Stimulated activated naive CD4-positive, alpha-beta T cell (primary cell): Measurements from ENCODE around the gene RHOT1.
"Not testable (repeated sequence)": the region's sequence is repeated elsewhere in the genome, so short reads cannot be mapped to it uniquely, and the experiment has no call there.

ENCODE experiments used
- DNase-seq, 6 experiments: peaks; one replicate each; lab custom pipeline; 2025; lab: John Stamatoyannopoulos, UW

The RHOT1 gene

GRCh38 chr17:32227910-32228309, 85.6 kb downstream of the RHOT1 start:
- no peak for DNase-seq

DNA sequence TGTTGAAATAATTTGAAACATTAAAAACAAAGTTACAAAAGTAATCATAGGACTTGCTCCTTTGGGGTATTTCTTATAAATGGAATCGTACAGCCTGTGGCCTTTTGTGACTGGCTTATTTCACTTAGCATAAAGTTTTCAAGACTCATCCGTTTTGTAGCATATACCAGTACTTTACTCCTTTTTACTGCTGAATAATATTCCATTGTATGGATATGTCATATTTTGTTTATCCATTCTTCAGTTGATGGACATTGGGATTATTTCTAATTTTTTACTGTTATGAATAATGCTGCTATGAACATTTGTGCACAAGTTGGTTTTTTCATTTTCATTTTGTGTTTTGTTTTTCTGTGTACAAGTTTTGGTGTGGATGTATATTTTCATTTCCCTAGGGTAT, 93.3 kb downstream of the RHOT1 start:
- no peak for DNase-seq

DNA sequence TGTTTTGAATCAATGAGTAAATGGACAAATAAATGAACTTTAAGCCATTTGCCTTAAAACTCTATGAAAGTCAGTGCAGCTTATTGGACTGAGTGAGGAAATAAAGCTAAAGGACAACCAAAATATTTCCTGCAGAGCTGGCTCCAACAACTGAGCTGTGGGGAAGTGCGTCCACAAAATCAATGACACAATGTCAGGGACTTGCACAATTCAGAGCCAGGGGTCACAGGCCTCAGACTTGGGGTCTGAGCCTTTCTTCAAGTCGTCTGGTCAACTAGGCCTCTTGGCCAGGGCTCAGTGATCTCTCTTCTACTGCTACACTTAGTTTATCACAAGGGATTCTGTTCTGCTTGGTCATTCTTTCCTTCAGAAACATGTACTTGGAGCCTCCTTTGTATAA, 97.2 kb downstream of the RHOT1 start:
- DNase-seq: no peak

DNA sequence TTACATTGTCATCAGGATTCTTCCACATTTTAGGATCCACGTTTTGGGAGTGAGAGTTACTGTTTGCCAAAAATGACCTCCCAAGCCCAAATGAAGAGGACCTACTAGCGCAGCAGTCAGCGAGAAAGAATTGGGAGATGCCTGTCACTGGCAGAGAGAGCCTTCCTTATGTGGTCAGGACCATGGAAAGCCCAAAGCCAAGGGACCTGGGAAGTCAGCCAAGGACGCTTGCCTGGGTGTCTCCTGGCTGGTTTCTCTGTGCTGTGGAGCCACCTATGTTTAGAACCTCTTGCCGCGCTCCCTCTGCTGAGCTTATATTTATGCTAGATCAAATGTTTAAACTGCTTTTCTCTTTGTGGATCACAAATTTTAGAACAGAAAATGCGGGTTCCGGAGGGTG, 98.4 kb downstream of the RHOT1 start:
- DNase-seq: no peak

DNA sequence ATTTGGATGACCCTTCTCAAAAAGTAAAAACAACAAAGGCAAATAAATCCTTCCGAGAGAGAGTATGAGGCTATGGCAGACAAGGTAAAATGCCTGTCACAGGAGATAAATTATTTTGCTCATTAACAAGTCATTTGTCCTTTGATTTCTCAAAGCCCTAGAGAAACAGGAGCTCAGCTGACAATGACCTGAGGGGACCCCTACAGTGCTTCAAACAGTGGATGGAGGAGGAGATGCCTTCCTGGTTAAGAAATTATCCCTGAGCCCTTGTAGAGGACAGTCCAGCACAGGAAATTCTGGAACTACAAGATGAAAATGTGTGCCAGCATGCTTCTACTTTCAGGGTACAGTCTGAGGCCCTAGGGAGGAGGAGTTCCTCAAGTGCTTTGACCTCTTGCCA, 99.3 kb downstream of the RHOT1 start:
- no peak for DNase-seq

GRCh38 chr17:32249475-32249874, 107.2 kb downstream of the RHOT1 start:
- no peak for DNase-seq

- peak; percentile 10 to 42 (median 22) for DNase-seq
Observed at GRCh38 chr17:32253117-32253611, 110.9 kb downstream of the RHOT1 start.

GRCh38 chr17:32256012-32256700, 113.9 kb downstream of the RHOT1 start:
- DNase-seq: no peak

DNA sequence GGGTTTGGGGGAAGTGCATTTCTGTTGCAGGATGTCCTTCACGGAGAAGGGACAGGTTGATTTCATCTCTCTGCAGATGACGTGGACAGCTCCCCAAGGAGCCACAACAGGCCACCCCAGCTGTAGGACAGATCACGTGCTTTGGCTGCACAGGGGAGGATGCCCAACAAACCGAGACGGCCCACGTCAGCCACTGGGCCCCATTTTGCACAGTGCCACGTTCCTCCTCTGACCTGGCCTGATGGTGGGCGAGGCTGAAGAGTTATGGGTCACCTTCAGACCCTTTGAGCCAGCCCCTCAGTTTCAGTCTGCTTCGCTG, 114.4 kb downstream of the RHOT1 start:
- no peak for DNase-seq

DNA sequence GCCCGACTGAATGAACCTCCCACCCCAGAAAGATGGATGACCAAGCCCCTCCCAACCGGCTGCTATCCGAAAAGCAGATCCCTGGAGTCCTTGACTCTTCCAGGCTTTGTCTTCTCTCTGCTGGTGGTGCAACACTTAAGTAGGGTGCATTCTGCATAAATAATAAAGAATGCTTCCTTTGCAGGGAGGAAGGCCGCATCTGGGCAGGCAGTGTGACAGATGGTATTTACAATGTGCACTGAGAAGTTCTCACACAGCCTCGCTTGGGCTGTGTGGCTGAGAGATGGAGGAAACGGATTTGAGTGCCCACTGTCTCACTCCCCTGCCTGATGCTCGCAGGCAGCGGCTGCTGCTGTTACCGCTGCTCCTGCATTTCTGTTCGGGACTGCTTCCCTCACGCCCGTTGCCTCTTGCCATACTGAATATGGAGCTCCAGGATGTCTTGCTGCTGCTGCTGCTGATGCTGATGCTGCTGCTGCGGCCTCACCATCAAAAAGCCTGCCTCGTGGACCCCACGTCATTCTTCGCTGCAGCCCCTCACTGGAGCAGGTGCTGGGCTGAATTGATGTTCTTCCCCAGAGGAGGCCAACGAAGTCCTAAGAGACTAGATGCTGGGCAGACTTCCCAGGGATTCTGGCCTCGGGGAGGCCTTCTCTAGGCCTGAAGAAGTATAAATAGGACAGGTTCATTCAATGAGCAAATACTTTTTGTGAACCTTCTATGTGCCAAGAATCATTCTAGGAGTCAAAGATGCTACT, 116.3 kb downstream of the RHOT1 start:
- DNase-seq: no peak

- no peak for DNase-seq
Observed at GRCh38 chr17:32259586-32259985, 117.3 kb downstream of the RHOT1 start.

- no peak for DNase-seq
Observed at GRCh38 chr17:32261417-32261736, 119.1 kb downstream of the RHOT1 start.

DNA sequence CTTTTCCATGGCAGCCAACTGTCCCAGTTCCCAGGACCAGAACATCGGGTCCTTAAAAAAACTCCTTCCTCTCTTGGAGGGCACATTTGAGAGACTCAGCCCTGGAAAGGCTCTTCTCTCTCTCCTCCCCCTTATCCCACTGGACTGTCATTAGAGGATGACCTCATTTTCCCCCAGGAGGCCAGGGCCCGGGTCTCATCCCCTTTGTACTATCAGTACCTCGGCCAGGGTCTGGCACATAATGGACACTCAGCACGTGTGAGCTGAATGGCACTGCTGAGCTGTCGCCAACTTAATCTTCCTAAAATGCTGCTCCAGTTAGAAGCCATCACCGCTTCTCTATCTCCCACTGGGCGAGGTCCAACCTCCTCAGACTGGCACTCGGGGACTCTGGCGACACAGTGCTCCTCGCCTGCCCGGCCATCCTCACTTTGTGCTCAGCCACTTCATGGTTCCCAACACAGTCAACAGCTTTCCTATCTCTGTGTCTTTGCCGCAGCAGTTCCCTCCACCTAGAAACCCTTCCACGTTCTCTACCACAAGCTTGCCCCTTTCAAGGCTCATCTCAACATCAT, 119.7 kb downstream of the RHOT1 start:
- DNase-seq: no peak

DNA sequence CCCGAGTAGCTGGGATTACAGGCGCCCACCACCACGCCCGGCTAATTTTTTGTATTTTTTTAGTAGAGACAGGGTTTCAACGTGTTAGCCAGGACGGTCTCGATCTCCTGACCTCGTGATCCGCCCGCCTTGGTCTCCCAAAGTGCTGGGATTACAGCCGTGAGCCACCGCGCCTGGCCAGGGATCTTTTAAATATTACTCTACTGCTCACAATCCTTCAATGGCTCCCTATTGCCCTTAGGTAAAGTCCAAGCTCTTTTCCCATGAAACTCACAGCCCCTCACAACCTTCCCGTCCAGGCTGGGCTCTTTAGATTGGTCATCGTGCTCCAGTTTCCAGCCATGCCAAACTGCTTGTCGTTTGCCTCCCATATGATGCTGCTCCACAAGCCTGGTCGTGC, 121.2 kb downstream of the RHOT1 start:
- not testable (repeated sequence) for DNase-seq

- no peak for DNase-seq
Observed at GRCh38 chr17:32264140-32264799, 122.0 kb downstream of the RHOT1 start.

DNA sequence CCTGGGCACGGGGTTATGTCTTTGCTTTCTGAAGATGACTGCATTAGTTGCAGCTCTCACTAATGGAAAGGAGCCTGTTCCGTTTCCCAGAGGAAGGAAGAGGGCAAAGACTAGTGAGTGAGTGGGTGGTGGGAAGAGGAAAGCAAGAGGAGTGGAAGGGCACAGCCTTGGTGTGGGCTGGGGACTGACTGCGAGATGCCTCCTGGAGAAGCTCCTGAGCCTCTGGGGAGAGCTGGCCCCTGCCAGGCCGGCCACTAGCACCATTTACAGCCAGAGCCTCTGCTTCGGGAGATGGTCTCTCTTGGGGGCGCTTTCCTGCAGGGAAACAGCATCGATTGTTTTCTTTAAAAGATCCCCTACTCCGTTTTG, 122.5 kb downstream of the RHOT1 start:
- DNase-seq: no peak

GRCh38 chr17:32265192-32265923, 123.1 kb downstream of the RHOT1 start, which contains the start of gene RHBDL3:
RHBDL3 (plus strand) TSS chr17:32265832; CDS start chr17:32266190, 358 bp downstream.
- no peak for DNase-seq

DNA sequence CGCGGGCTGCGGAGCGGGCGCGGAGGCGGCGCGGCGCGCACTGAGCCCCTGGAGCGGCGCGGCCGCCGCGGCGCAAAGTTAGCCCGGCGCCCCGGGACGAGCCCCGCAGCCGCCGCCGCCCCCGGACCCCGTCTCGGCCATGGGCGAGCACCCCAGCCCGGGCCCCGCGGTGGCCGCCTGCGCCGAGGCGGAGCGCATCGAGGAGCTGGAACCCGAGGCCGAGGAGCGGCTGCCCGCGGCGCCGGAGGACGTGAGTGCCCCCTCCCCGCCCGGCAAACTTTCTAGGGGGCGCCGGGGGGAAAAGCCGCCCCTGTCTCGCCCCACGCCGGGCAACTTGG, 123.7 kb downstream of the RHOT1 start:
- DNase-seq: no peak

DNA sequence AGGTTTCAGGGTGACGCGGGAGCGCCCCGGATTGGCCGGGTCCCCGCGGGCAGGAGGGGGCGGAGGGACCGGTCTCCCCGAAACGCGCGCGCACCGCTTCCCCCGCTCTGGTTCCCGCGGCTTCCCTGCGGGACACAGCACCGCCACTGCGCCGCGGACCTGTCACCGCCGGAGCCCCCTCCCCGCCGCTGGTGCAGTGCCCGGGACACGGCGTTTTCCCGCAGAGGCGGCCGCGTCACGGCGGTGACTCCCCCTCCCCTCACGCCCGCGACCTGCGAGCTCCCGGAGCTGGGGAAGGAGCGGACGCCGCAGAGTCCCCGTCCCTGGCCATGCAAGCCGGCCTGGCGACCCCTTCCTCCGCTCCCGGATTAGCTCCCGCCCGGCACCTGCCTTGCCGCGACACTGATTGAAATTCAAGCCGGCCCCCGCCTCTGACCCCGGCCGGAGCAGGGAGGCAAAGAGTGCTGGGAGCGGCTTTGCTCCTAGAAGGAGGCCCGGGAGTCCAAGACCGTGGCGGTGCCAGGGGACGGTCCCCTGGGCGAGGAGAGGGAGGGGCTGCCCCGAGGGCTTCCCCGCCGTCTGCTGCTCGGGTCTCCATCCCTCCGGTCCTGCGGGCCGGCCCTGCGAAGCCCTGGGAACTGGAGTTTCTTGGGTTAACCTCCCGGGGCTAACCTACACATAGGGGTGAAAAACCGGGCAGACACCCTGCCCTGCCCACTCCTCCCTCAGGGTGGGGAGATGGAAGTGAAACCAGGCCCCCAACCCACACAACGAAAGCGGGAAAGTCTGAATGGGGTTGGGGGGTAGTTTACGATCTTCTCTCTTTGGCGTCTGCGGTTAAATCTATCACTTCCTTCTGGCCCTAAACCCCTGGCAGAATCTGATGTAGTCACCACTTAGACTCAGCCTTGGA, 124.3 kb downstream of the RHOT1 start:
- DNase-seq: peak in 2 of 6 experiments; percentile 10 to 13

DNA sequence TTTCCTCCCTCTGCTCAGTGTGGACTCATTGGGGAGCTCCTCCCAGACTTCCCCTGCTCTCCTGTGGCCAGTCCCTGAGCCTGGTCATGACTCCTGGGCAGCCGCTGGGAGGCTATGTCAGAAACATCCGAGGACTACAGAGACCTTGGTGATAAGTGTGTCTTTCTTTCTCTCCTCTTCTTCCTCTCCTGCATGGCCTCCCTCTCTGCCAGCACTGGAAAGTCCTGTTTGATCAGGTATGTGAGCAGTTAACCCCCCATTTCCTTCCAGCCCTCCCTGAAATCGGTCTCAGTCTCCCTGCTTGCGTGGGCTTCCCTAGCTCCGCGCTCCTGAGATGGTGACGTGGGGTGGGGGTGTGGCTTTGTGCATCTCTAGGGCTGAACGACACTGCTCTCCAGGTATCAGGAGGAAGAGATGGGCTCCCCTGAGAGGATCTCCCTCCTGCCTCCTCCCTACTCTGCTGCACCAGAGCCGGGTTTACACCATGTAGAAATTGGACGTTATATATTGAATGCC, 125.4 kb downstream of the RHOT1 start:
- DNase-seq: peak in 1 of 6 experiments; percentile 25

GRCh38 chr17:32268734-32269288, 126.5 kb downstream of the RHOT1 start:
- DNase-seq: no peak
